Measurements from ENCODE around the gene TEKT1.

DNA sequence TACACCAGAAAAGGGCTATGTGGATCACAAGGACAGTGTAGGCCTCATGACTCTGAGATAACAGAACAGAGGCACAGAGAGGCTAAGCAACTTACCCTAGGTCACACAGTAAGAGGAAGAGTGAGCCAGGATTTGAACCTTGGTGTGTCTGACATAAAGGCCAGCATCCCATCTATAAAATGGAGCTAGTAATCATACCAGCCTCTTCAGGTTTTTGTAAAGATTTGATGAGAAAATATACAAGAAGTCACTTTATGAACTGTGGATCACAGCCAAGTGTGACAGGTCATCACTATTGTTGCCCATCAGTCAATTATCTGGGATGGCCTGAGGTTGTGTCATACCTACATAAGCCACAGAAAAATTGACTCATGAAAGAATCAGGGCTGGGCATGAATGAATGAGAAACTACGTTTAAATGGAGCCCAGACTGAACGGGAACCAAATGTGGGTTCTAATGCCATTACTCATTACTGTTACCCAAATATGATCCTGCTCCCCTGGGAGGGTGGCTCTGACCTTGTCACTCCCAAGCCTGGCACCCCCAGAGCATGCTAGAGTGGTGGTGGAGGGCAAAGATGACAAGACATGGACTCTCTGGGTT, 34.5 kb downstream of the TEKT1 start:
- TF ChIP-seq POLR2A (IDR thresholded peaks at IDR 0.05; ENCODE audit: low read depth, low read length) (no peak), POU2F2 (IDR thresholded peaks at IDR 0.05; ENCODE audit: low read depth, low read length) (no peak), POLR2AphosphoS5 (IDR thresholded peaks at IDR 0.05; ENCODE audit: low read depth, low read length) (no peak)

Data from GM12891 (cell line).